K562 (cell line): ENCODE measurements around the gene REEP2. TPM values are rescaled to one million over a fixed set of nuclear protein-coding genes. Genes with fewer than 3 reads are reported as not detected.
A peak's percentile ranks its signal among the peaks of the same experiment; 100 is the strongest.

Experiments
- ATF4 ChIP-seq: fragments of 450-650 bp; formaldehyde crosslinking; IDR thresholded peaks from 2 replicates; pipeline ENCODE4 v1.4.0; 2022; ENCODE audit warnings: mild to moderate bottlenecking, moderate library complexity
- BCLAF1 ChIP-seq, 2 experiments: fragments of 450-650 bp in 1 of 2; IDR thresholded peaks; 2 replicates each; pipeline ENCODE4 v1.6.1; 2011 to 2017; ENCODE audit warnings: low read depth in 2 of 2, antibody characterized with exemption in 1 of 2, borderline replicate concordance in 1 of 2, low read length in 1 of 2, mild to moderate bottlenecking in 1 of 2, mixed read lengths in 1 of 2; ENCODE audit not compliant: control insufficient read depth in 1 of 2
- BMI1 ChIP-seq: fragments of 150-350 bp; IDR thresholded peaks from 2 replicates; pipeline ENCODE4 v1.6.1; 2014; ENCODE audit warnings: low read length
- C11orf30 ChIP-seq: fragments of 450-650 bp; IDR thresholded peaks from 2 replicates; pipeline ENCODE4 v1.6.1; 2016; ENCODE audit warnings: low read depth, mild to moderate bottlenecking
- CBX5 ChIP-seq: IDR thresholded peaks from 2 replicates; pipeline ENCODE4 v1.6.1; 2014; ENCODE audit warnings: low read depth, borderline replicate concordance
- DMBX1 ChIP-seq: fragments of 250-450 bp; sonication (Bioruptor Pico); IDR thresholded peaks from 2 replicates; pipeline ENCODE4 v1.8.0; 2022; ENCODE audit warnings: inconsistent platforms, mild to moderate bottlenecking, moderate library complexity, borderline replicate concordance
- HMGXB4 ChIP-seq: sonication (generic); formaldehyde crosslinking; IDR thresholded peaks from 2 replicates; pipeline ENCODE4 v1.8.1; 2023; ENCODE audit warnings: mild to moderate bottlenecking, missing genetic modification reagents
- KAT7 ChIP-seq: sonication (generic); formaldehyde crosslinking; IDR thresholded peaks from 2 replicates; pipeline ENCODE4 v1.8.0; 2022; ENCODE audit warnings: missing genetic modification reagents, mild to moderate bottlenecking, borderline replicate concordance
- LCOR ChIP-seq: sonication (generic); formaldehyde crosslinking; IDR thresholded peaks from 2 replicates; pipeline ENCODE4 v1.8.0; 2022; ENCODE audit warnings: mild to moderate bottlenecking, missing genetic modification reagents
- MAFF ChIP-seq: IDR thresholded peaks from 2 replicates; pipeline ENCODE4 v1.6.1; 2012; ENCODE audit warnings: low read length, improper control_type of control experiment
- MCM7 ChIP-seq, 2 experiments: fragments of 450-650 bp; IDR thresholded peaks; 2 replicates each; pipeline ENCODE4 v1.6.1; 2016 to 2018
- MIER1 ChIP-seq: fragments of 450-650 bp; IDR thresholded peaks from 2 replicates; pipeline ENCODE4 v1.6.1; 2016; ENCODE audit warnings: antibody characterized with exemption, mild to moderate bottlenecking, low read depth
- PHB ChIP-seq: fragments of 250-450 bp; sonication (Bioruptor Pico); IDR thresholded peaks from 2 replicates; pipeline ENCODE4 v1.5.0; 2021
- PRMT5 ChIP-seq: sonication (generic); formaldehyde crosslinking; IDR thresholded peaks from 2 replicates; pipeline ENCODE4 v1.5.0; 2020; ENCODE audit warnings: missing genetic modification reagents
- SIX5 ChIP-seq, 2 experiments: IDR thresholded peaks; 2 replicates each; pipeline ENCODE4 v1.6.1; 2011; ENCODE audit warnings: low read length in 2 of 2, borderline replicate concordance in 1 of 2, low read depth in 1 of 2, mild to moderate bottlenecking in 1 of 2, moderate library complexity in 1 of 2; ENCODE audit not compliant: insufficient read depth in 1 of 2
- SMARCE1 ChIP-seq: fragments of 450-650 bp; IDR thresholded peaks from 2 replicates; pipeline ENCODE4 v1.7.1; 2016; ENCODE audit warnings: mild to moderate bottlenecking
- SRSF7 ChIP-seq: fragments of 200-400 bp; formaldehyde crosslinking; optimal IDR thresholded peaks from 2 replicates; pipeline ENCODE3; 2017; ENCODE audit warnings: mild to moderate bottlenecking, low read depth, low read length
- YY1 ChIP-seq, 3 experiments: IDR thresholded peaks; 2 replicates each; pipeline ENCODE4 v1.6.1; 2011; ENCODE audit warnings: low read length in 2 of 3, mild to moderate bottlenecking in 2 of 3, moderate library complexity in 2 of 3, borderline replicate concordance in 1 of 3, control low read depth in 1 of 3, low read depth in 1 of 3; ENCODE audit not compliant: insufficient read depth in 3 of 3, insufficient replicate concordance in 2 of 3, control insufficient read depth in 1 of 3, insufficient read length in 1 of 3; ENCODE audit errors: extremely low read depth in 1 of 3
- ZKSCAN3 ChIP-seq: fragments of 250-450 bp; sonication (Bioruptor Pico); IDR thresholded peaks from 2 replicates; pipeline ENCODE4 v1.4.0; 2020
- ZNF146 ChIP-seq: IDR thresholded peaks from one replicate; pipeline ENCODE4 v1.6.1; 2018; ENCODE audit warnings: missing compliant biosample characterization; ENCODE audit not compliant: unreplicated experiment
- ZNF184 ChIP-seq: sonication (generic); formaldehyde crosslinking; IDR thresholded peaks from 2 replicates; pipeline ENCODE4 v1.5.0; 2020; ENCODE audit warnings: missing genetic modification reagents
- ZNF347 ChIP-seq: fragments of 450-650 bp; formaldehyde crosslinking; IDR thresholded peaks from 2 replicates; pipeline ENCODE4 v1.4.0; 2020; ENCODE audit warnings: low read depth, mild to moderate bottlenecking, moderate library complexity
- polyA plus RNA-seq, 8 experiments: library from polyadenylated mRNA; depleted of rRNA in 4 of 8; stranded (reverse) in 5 of 8; unstranded in 3 of 8; fragments of >200 nt; fragmentation: Nextera tagmentation in 2 of 8; fragmentation: Illumina TruSeq in 1 of 8; extraction: Ambion mirVana in 2 of 8; extraction: Trizol in 1 of 8; gene quantifications; 2 replicates each; pipeline versions ENCODE4 v1.2.1 to v1.2.3, GENCODE V29; 2011 to 2014; ENCODE audit warnings: inconsistent platforms in 1 of 8, missing spikeins in 1 of 8
- total RNA-seq, 7 experiments: library from RNA; depleted of rRNA in 6 of 7; stranded (reverse); fragments of >200 nt in 6 of 7; fragmentation: Illumina TruSeq in 2 of 7; extraction: Trizol in 2 of 7; gene quantifications; 2 replicates each; pipeline versions ENCODE4 v1.2.1 to v1.2.3, GENCODE V29; 2011 to 2021; ENCODE audit warnings: low replicate concordance in 1 of 7

The REEP2 gene
- total and polyA plus RNA-seq, 9 of the 15 experiments (the other 6 are each of a cell fraction or from before 2014, with no cell fraction given): 0.03 to 1.1 (median 0.12) TPM; not detected in 1

GRCh38 chr5:138466125-138466899 is 27.5 kb downstream of the REEP2 start (continued):
- TF ChIP-seq KAT7 (CRISPR knock-in tag) (peak; percentile 28; the same call in 1 of the 2 replicates), SRSF7 (peak; percentile 96), PHB (CRISPR knock-in tag) (no peak), DMBX1 (CRISPR knock-in tag) (no peak), ZNF184 (CRISPR knock-in tag) (no peak), ZNF347 (CRISPR knock-in tag) (no peak), MCM7 (IDR thresholded peaks at IDR 0.05) (no peak), ZNF146 (CRISPR knock-in tag) (no peak), BCLAF1 (IDR thresholded peaks at IDR 0.05; ENCODE audit: borderline replicate concordance in 1 of 2, control insufficient read depth in 1 of 2, low read depth in 2 of 2, low read length in 1 of 2) (peak in 1 of 2 experiments; percentile 91; a peak in 2 of 4 replicates), ZKSCAN3 (CRISPR knock-in tag) (no peak), YY1 (IDR thresholded peaks at IDR 0.05; ENCODE audit: borderline replicate concordance in 1 of 3, control insufficient read depth in 1 of 3, extremely low read depth in 1 of 3, insufficient read depth in 3 of 3, insufficient read length in 1 of 3, insufficient replicate concordance in 2 of 3, low read depth in 1 of 3, low read length in 2 of 3) (peak in 1 of 3 experiments; percentile 18), HMGXB4 (CRISPR knock-in tag) (no peak), MAFF (no peak), SMARCE1 (no peak), LCOR (peak; percentile 14), PRMT5 (CRISPR knock-in tag) (no peak), BMI1 (no peak), C11orf30 (no peak), ATF4 (no peak), MIER1 (0 out of 2 replicates have a peak, but pooled peaks have one; percentile 16), CBX5 (no peak), SIX5 (IDR thresholded peaks at IDR 0.05; ENCODE audit: borderline replicate concordance in 1 of 2, insufficient read depth in 1 of 2, low read depth in 1 of 2, low read length in 2 of 2) (no peak)
